Left lung (tissue), 10 donors: ENCODE results near the gene DHODH. TPM values are rescaled to one million over a fixed set of nuclear protein-coding genes. Genes with fewer than 3 reads are reported as not detected.
"Not testable (repeated sequence)": the region's sequence is repeated elsewhere in the genome, so short reads cannot be mapped to it uniquely, and the experiment has no call there.

Experiments
- ATAC-seq: fragments of 200-7000 bp; cut with Tn5 transposase; one replicate; pipeline ENCODE4 v1.9.1; 2020; ENCODE audit warnings: moderate library complexity
- DNase-seq, 4 donors: peaks; one replicate each; pipeline ENCODE4 v3.0.0-alpha.2; 2013 to 2020
- H3K27ac ChIP-seq, 2 donors: fragments of 200-600 bp; sonication (generic) in 1 of 2; one replicate each; pipeline versions ENCODE4 v1.5.0 to v1.8.0; 2020 to 2021
- H3K27me3 ChIP-seq, 2 donors: fragments of 200-600 bp; sonication (generic) in 1 of 2; one replicate each; pipeline versions ENCODE4 v1.5.0 to v1.8.0; 2020 to 2021
- H3K36me3 ChIP-seq, 2 donors: fragments of 200-600 bp; sonication (generic) in 1 of 2; one replicate each; pipeline versions ENCODE4 v1.5.0 to v1.8.0; 2020 to 2021
- H3K4me1 ChIP-seq, 2 donors: fragments of 200-600 bp; one replicate each; pipeline ENCODE4 v1.8.0; 2021
- H3K4me3 ChIP-seq, 2 donors: fragments of 200-600 bp; sonication (generic) in 1 of 2; one replicate each; pipeline versions ENCODE4 v1.5.0 to v1.8.0; 2020 to 2021; ENCODE audit warnings: mild to moderate bottlenecking in 1 of 2
- H3K9me3 ChIP-seq, 2 donors: fragments of 200-600 bp; sonication (generic) in 1 of 2; one replicate each; pipeline versions ENCODE4 v1.5.0 to v1.8.0; 2020 to 2021
- intact Hi-C, 2 donors: fragments of 100-400 bp; cut with DNase I; formaldehyde crosslinking; loops; one replicate each; pipeline versions ENCODE4 v1.11.2 to v1.14.2; 2022
- polyA plus RNA-seq, 6 donors: library from polyadenylated mRNA; unstranded; fragments of 120-200 nt; gene quantifications; one replicate each; pipeline ENCODE4 v1.2.1, GENCODE V29; 2013; ENCODE audit not compliant: insufficient read length in 6 of 6
- total RNA-seq, 2 donors: library from RNA; stranded (reverse); fragmentation: NEBNext Ultra II Directional; extraction: Animal tissue kit (Norgen Biotek cat#: 25700); gene quantifications; one replicate each; pipeline ENCODE4 v1.2.1, GENCODE V29; 2021
- TF ChIP-seq, protein P1 (sequence below), 2 donors: fragments of 200-600 bp; sonication (generic) in 1 of 2; IDR thresholded peaks; one replicate each; pipeline versions ENCODE4 v1.5.0 to v1.8.0; 2021; ENCODE audit warnings: antibody characterized with exemption in 2 of 2
- donor health status: DM: no; HTN: yes; CAD: no.
- donor health status: DM: no; HTN: no; CAD: no.

Gene DHODH
- total and polyA plus RNA-seq, 8 donors, result 5.4 to 19.9 (median 16.7) TPM

DNA sequence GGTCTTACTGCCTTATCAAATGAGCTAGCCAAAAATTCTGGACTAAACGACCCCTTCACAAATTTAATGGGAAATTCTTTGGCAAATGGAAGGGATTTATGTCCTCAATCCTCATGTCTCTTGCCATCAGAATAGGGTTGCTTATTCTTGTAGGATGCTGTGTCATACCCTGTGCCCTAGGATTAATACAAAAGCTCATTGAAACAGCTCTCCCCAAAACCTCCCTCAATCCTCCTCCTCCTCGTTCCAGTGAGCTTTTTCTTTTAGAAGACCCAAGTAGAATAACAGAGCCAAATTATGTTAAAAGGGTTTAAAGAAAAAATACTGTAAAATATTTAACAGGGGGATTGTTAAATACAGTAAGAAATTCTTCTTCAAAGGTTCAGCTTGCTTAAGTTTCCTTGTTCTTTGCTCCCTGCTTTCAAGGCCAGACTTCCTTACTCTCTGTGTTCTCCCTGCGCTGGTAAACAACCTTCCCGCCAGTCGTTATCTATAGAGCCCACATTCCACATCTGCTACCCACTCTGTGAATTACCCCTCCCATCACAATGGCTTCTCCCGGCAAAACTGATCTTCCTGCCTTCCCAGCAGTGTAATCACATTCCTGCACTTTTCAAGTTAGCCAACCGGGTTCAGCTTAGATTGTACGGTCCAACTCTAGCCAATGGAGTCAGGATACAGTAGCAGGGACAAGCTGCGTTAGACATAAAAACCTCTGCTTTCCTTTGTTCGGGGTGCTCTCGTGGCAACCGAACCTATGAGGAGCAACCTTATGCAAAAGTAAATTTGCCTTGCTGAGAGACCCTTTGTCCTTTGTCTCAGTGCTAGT is 64.2 kb downstream of the DHODH start:
- no peaks in the 10 kb centered on the region for H3K9me3 ChIP-seq
- DNase-seq (peak in 1 of 4 donors; percentile 6), ATAC-seq (peak; percentile 21)
- no peaks in the 10 kb centered on the region for H3K27me3 ChIP-seq
- TF ChIP-seq, protein P1, sequence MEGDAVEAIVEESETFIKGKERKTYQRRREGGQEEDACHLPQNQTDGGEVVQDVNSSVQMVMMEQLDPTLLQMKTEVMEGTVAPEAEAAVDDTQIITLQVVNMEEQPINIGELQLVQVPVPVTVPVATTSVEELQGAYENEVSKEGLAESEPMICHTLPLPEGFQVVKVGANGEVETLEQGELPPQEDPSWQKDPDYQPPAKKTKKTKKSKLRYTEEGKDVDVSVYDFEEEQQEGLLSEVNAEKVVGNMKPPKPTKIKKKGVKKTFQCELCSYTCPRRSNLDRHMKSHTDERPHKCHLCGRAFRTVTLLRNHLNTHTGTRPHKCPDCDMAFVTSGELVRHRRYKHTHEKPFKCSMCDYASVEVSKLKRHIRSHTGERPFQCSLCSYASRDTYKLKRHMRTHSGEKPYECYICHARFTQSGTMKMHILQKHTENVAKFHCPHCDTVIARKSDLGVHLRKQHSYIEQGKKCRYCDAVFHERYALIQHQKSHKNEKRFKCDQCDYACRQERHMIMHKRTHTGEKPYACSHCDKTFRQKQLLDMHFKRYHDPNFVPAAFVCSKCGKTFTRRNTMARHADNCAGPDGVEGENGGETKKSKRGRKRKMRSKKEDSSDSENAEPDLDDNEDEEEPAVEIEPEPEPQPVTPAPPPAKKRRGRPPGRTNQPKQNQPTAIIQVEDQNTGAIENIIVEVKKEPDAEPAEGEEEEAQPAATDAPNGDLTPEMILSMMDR (IDR thresholded peaks at IDR 0.05), result no peak
- peaks cover 0 to 3% of the 10 kb centered on the region in 2 donors for H3K36me3 ChIP-seq
- H3K4me1 ChIP-seq, result peaks cover 3 to 10% of the 10 kb centered on the region in 2 donors
- no peak overlapping the region for H3K27ac ChIP-seq
- intact Hi-C loops, result no loop called here
- H3K4me3 ChIP-seq, result no peak overlapping the region

DNA sequence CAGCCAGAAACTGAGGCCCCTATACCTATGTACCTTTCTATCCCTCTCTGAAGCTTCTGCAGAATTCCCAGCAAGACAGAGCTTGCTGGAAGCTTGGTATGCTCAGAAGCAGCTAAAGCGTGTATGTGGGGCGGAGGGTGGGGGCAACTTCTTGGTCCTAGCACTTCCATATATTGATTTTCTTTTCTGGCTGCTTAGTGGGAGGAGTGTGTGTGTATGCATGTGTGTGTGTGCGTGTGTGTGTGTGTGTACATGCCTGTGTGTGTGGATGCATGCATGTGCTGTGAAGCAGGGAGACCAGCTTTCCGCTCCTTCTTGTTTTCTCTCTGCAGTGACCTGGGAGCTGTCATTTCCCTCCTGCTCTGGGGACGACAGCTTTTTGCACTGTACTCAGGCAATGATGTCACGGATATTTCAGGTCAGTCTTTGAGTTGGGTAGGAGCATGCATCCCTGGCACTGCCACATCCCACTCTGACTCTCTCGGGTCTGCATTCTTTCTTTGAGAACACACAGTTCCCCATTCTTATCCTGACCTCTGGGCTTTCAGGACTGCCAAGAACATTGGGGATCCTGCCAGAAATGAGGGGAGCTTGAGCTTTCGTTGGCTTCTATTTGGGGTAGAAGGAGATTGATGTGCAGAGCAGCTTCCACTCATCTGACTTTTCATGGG is 65.2 kb downstream of the DHODH start:
- intact Hi-C loops, result no loop called here
- Histone ChIP-seq H3K36me3 (peaks cover 0 to 10% of the 10 kb centered on the region in 2 donors), H3K9me3 (no peaks in the 10 kb centered on the region), H3K27ac (no peak overlapping the region), H3K4me3 (no peak overlapping the region), H3K4me1 (peaks cover 2 to 3% of the 10 kb centered on the region in 2 donors), H3K27me3 (no peaks in the 10 kb centered on the region)
- ATAC-seq (no peak), DNase-seq (peak in 1 of 4 donors; percentile 1)
- TF ChIP-seq, protein P1 (IDR thresholded peaks at IDR 0.05), result no peak

DNA sequence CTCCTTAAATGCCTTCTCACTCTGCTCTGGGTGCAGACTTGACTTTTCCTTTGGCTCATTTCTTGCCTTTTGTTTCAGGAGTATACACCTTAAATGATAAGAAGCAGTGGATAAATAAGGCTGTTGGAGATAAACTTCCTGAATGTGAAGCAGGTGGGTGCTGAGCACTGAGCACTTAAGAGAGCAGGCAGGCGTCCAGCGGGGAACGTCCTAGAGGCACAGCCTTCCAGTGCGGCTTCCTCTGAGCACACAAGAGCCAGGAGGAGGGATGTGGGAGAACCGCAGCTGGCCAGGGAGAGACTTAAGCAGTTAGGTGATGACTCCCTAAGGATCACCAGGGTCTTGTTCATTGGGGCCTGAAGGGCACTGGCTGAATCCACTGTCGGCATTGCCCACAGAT is 66.5 kb downstream of the DHODH start:
- H3K36me3 ChIP-seq, H3K27me3 ChIP-seq, DNase-seq, H3K4me1 ChIP-seq, intact Hi-C loops, H3K4me3 ChIP-seq, H3K9me3 ChIP-seq, H3K27ac ChIP-seq: not testable (repeated sequence)
- ATAC-seq, result peak; percentile 75

Other genes starting within 250 kb of the DHODH start
- 100 to 1,000 TPM in 1 of 2 donors, 10 to 100 TPM in 1; 90.4 to 100 TPM for gene AP1G1, start 199.9 kb upstream of the DHODH start, total RNA-seq
- 10 to 100 TPM; 67.0 to 82.7 (median 76.2) TPM for gene AP1G1, start 199.9 kb upstream of the DHODH start, polyA plus RNA-seq
- 10 to 100 TPM; 22.8 to 24.3 TPM for gene ATXN1L, start 162.8 kb upstream of the DHODH start, total RNA-seq
- gene ATXN1L, start 162.8 kb upstream of the DHODH start, polyA plus RNA-seq, result 10 to 100 TPM; 28.6 to 32.9 (median 30.3) TPM
- 1 to 10 TPM; 5.3 to 6.6 TPM for gene ZNF821, start 124.6 kb upstream of the DHODH start, total RNA-seq
- gene ZNF821, start 124.6 kb upstream of the DHODH start, polyA plus RNA-seq, result 10 to 100 TPM; 20.2 to 24.7 (median 21.9) TPM
- 100 to 1,000 TPM; 156 to 175 TPM for gene IST1, start 113.2 kb upstream of the DHODH start, total RNA-seq
- gene IST1, start 113.2 kb upstream of the DHODH start, polyA plus RNA-seq, result 100 to 1,000 TPM; 285 to 360 (median 308) TPM
- gene PKD1L3, start 8.3 kb upstream of the DHODH start, total RNA-seq, result under 1 TPM; 0.05 to 0.17 TPM
- gene PKD1L3, start 8.3 kb upstream of the DHODH start, polyA plus RNA-seq, result under 1 TPM; 0.11 to 0.28 (median 0.19) TPM
- gene HP, start 45.8 kb downstream of the DHODH start, total RNA-seq, result 100 to 1,000 TPM in 1 of 2 donors, 1 to 10 TPM in 1; 7.8 to 127 TPM
- 1 to 10 TPM in 3 of 6 donors, under 1 TPM in 3; 0.46 to 1.8 (median 1.1) TPM for gene HP, start 45.8 kb downstream of the DHODH start, polyA plus RNA-seq
- under 1 TPM in 1 of 2 donors, not detected in 1; 0.29 TPM for gene HPR, start 54.5 kb downstream of the DHODH start, total RNA-seq
- under 1 TPM in 5 of 6 donors, not detected in 1; 0.20 to 0.66 (median 0.36) TPM for gene HPR, start 54.5 kb downstream of the DHODH start, polyA plus RNA-seq
- 10 to 100 TPM in 1 of 2 donors, 1 to 10 TPM in 1; 9.8 to 11.7 TPM for gene TXNL4B, start 84.9 kb downstream of the DHODH start, total RNA-seq
- 10 to 100 TPM; 16.9 to 22.9 (median 20.3) TPM for gene TXNL4B, start 84.9 kb downstream of the DHODH start, polyA plus RNA-seq
- 10 to 100 TPM; 41.5 to 56.2 TPM for gene DHX38, start 85.1 kb downstream of the DHODH start, total RNA-seq
- gene DHX38, start 85.1 kb downstream of the DHODH start, polyA plus RNA-seq, result 10 to 100 TPM; 71.5 to 81.6 (median 76.8) TPM
- gene PMFBP1, start 163.4 kb downstream of the DHODH start, total RNA-seq, result under 1 TPM; 0.47 to 0.67 TPM
- gene PMFBP1, start 163.4 kb downstream of the DHODH start, polyA plus RNA-seq, result 1 to 10 TPM; 3.0 to 6.5 (median 5.4) TPM